Activated CD8-positive, alpha-beta T cell treated with anti-CD3 and anti-CD28 coated beads for 36 hours (primary cell): ENCODE data around the gene MAST4. TPM values are rescaled to one million over a fixed set of nuclear protein-coding genes. Genes with fewer than 3 reads are reported as not detected.

Experiments used
- ATAC-seq: fragments of 200-7000 bp; cut with Tn5 transposase; one replicate; pipeline ENCODE4 v1.10.0; 2021; ENCODE audit warnings: mild to moderate bottlenecking, moderate library complexity
- CTCF ChIA-PET: fragments of 350-600 bp; sonication (Branson Sonifier 250); formaldehyde crosslinking; loops from one replicate; lab custom pipeline; 2021; ENCODE audit warnings: antibody characterized with exemption; lab: Charles Lee
- POLR2A ChIA-PET: fragments of 350-600 bp; sonication (Branson Sonifier 250); formaldehyde crosslinking; loops from one replicate; lab custom pipeline; 2021; ENCODE audit warnings: antibody characterized with exemption; lab: Charles Lee
- DNase-seq: peaks from one replicate; pipeline ENCODE4 v3.0.0-alpha.2; 2020
- H3K27ac Mint-ChIP-seq: one replicate; pipeline ENCODE4 v1.8.0; 2021; ENCODE audit warnings: mild to moderate bottlenecking, mixed read lengths
- H3K27me3 Mint-ChIP-seq: one replicate; pipeline ENCODE4 v1.8.0; 2021; ENCODE audit warnings: mixed read lengths
- H3K36me3 Mint-ChIP-seq: one replicate; pipeline ENCODE4 v1.8.0; 2021; ENCODE audit warnings: low read depth, mixed read lengths
- H3K4me1 Mint-ChIP-seq: one replicate; pipeline ENCODE4 v1.8.0; 2021; ENCODE audit warnings: low read depth, mixed read lengths
- H3K4me3 Mint-ChIP-seq: one replicate; pipeline ENCODE4 v1.8.0; 2021; ENCODE audit warnings: mild to moderate bottlenecking, moderate library complexity, mixed read lengths
- H3K9me3 Mint-ChIP-seq: one replicate; pipeline ENCODE4 v1.8.0; 2021; ENCODE audit warnings: mixed read lengths
- intact Hi-C: fragments of 100-400 bp; cut with micrococcal nuclease; formaldehyde crosslinking; loops from one replicate; pipeline ENCODE4 v1.10.0; 2022
- total RNA-seq, 2 experiments: library from RNA; stranded (reverse); gene quantifications; one replicate each; pipeline ENCODE4 v1.2.3, GENCODE V29; 2021
- TF ChIP-seq, protein P1 (sequence below): fragments of 200-600 bp; IDR thresholded peaks from one replicate; pipeline ENCODE4 v1.8.0; 2022; ENCODE audit warnings: antibody characterized with exemption, mild to moderate bottlenecking

MAST4 gene
- total RNA-seq, 2 experiments from 2014 or later: 7.6 to 10.0 TPM

DNA sequence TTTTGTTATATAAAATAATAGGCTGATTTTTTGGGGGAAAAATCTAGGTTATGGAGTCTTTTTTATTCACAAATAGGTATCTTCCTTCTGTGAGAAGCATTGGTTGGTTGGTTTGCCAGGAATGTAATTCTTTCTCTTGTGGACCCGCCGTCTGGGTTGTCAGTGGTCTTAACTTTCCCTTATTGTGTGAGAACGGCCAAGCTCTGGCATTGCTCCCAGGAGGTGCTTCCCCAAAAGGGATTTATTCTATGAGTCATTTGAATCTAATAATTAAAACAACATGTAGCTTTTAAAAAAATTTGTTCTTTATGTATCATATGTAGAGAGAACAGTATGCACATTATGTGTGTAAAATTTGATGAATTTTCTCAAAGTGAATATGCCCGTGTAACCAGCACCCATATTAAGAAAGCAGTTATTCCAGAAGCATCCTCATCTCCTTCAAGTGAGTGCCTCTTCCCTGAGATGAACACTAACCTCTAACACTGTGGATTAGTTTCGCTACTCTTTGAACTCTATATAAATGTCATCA, 114.4 kb downstream of the MAST4 start:
- Mint-ChIP-seq H3K4me3 (no peak overlapping the region), H3K36me3 (no peaks in the 10 kb centered on the region), H3K9me3 (peaks cover 8% of the 10 kb centered on the region), H3K27ac (no peak overlapping the region), H3K27me3 (peaks cover 4% of the 10 kb centered on the region), H3K4me1 (no peaks in the 10 kb centered on the region)
- intact Hi-C loops: no loop called here
- ChIA-PET CTCF (no interaction called here), POLR2A (no interaction called here)
- ATAC-seq (no peak), DNase-seq (no peak)
- TF ChIP-seq, protein P1, sequence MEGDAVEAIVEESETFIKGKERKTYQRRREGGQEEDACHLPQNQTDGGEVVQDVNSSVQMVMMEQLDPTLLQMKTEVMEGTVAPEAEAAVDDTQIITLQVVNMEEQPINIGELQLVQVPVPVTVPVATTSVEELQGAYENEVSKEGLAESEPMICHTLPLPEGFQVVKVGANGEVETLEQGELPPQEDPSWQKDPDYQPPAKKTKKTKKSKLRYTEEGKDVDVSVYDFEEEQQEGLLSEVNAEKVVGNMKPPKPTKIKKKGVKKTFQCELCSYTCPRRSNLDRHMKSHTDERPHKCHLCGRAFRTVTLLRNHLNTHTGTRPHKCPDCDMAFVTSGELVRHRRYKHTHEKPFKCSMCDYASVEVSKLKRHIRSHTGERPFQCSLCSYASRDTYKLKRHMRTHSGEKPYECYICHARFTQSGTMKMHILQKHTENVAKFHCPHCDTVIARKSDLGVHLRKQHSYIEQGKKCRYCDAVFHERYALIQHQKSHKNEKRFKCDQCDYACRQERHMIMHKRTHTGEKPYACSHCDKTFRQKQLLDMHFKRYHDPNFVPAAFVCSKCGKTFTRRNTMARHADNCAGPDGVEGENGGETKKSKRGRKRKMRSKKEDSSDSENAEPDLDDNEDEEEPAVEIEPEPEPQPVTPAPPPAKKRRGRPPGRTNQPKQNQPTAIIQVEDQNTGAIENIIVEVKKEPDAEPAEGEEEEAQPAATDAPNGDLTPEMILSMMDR: no peak

DNA sequence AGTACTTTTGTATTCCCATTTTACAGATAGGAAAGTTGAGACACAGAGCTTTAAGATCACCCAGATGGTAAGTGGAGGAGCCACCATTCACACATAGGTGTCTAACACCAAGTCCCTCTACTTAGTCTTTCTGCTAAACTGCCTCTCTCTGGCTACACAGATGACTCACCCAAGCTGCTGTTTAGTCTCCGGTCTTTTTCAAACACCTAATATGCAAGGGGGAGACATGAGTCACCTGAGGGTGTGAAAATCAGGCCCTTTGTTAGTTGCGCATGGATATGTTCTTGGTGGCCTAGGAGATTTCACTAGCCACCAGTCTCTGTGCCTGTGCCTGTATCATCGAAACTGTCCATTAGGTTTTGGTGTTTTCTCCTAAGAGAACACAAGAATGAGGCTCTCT, 117.8 kb downstream of the MAST4 start:
- Mint-ChIP-seq H3K27ac (no peak overlapping the region), H3K27me3 (peaks cover 4% of the 10 kb centered on the region), H3K36me3 (no peaks in the 10 kb centered on the region), H3K4me1 (no peaks in the 10 kb centered on the region), H3K9me3 (peaks cover 8% of the 10 kb centered on the region), H3K4me3 (no peak overlapping the region)
- POLR2A ChIA-PET: no interaction called here
- TF ChIP-seq, protein P1: no peak
- peak; percentile 5 for DNase-seq
- CTCF ChIA-PET: interaction anchor here (0.8 kb wide), 1 partner anchor 408 kb away, joined by 3 read pairs; no protein-coding TSS in a partner anchor
- ATAC-seq: peak; percentile 58
- intact Hi-C loops: no loop called here

DNA sequence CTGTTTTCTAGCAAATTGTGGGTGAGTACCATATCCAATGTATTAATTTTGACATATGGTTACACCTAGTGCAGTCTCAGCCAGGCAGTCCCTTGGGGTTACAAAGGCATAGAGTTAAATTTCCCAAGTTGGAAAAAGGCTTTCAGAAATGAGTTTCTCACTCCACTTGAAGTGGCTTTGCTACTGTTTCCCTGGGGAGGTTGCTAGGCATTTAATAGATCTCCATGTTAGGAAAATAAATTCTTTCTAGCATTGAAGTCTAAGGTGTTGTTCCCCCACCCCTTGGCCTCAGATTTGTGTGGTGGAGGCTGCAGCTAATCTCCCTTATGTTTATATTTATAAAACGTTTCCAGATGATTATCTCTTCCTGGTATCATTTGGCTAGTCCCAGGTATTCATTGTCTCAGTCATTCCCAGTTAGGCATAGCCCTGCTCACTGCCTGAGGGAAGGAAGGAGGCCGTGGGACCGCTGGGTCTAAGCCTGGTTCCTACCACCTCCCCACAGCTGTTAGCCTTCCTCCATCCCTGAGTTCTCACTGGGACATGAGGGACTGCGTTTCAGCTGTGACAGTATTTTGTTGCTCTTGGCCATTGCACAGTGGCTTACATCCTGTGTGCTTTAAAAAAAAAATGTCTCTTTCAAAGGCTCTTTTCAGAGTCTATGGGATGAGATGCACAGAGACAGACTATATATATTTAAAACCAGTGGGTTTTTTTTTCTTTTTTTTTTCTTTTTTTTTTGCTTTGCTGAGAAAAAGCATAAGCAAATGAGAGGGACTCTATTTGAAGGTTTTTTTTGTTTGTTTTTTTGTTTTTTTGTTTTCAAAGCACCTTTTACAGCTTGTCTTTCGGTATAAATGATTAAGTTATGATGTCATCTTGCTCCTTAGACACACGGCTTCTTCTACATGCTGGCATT, 121.5 kb downstream of the MAST4 start:
- TF ChIP-seq, protein P1: no peak
- Mint-ChIP-seq H3K4me1 (no peaks in the 10 kb centered on the region), H3K9me3 (no peaks in the 10 kb centered on the region), H3K36me3 (no peaks in the 10 kb centered on the region), H3K4me3 (no peak overlapping the region), H3K27ac (no peak overlapping the region), H3K27me3 (peaks cover 4% of the 10 kb centered on the region)
- CTCF ChIA-PET: no interaction called here
- DNase-seq: no peak
- intact Hi-C loops: no loop called here
- POLR2A ChIA-PET: no interaction called here
- no peak for ATAC-seq

DNA sequence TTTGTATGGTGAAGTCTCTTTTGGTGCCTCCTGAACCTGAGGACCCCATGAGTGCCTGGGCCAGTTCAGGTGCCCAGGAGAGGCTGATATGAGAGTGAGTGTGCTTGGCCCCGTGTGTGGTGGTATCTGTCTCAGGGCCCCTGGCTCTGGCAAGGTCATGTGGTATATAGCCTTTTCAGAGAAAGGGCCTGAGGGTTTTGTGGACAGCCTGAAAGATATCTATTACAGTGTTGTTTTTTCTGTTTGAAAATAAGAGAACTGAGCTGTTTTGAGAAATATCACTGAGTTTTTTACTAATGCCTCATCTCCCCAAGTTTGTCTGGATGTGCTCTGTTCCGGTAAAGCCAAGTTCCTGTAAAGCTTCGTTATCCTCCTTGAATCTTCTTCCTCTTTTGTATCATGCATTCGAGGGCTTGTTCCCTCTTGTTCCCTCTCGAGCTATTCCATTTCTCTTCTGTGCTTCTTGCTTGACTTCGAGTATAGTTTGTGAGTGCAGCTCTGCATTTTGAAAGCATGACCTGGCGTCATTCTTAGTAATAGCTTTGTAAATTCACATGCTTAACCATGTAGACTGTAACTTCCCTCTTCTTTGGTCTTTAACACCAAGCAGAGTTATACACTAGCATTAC, 122.3 kb downstream of the MAST4 start:
- H3K9me3 Mint-ChIP-seq: no peaks in the 10 kb centered on the region
- POLR2A ChIA-PET: no interaction called here
- no peaks in the 10 kb centered on the region for H3K4me1 Mint-ChIP-seq
- TF ChIP-seq, protein P1: no peak
- intact Hi-C loops: no loop called here
- no peak overlapping the region for H3K27ac Mint-ChIP-seq
- H3K27me3 Mint-ChIP-seq: peaks cover 4% of the 10 kb centered on the region
- DNase-seq: no peak
- CTCF ChIA-PET: no interaction called here
- H3K36me3 Mint-ChIP-seq: no peaks in the 10 kb centered on the region
- no peak for ATAC-seq
- H3K4me3 Mint-ChIP-seq: no peak overlapping the region

DNA sequence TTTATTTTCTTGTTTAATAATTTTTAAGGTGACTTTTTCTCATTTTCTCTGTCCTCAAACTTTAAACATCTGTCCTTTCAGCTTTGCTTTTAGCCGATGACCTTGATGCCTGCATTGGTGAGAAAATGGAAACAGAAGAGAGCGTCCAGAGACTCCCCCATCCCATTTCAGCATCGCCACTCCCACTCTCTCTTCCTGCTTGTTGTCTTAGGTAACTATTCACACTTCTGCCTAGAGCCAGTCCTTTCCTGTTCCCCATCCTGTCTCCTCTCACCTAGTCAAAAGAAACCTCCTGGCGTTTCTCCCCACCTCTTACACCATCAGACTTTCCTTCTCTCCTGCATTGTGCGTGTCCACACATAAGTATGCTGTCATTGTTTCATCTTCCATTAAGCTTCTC, 124.6 kb downstream of the MAST4 start:
- DNase-seq: no peak
- intact Hi-C loops: no loop called here
- no peaks in the 10 kb centered on the region for H3K9me3 Mint-ChIP-seq
- H3K4me3 Mint-ChIP-seq: no peak overlapping the region
- no peaks in the 10 kb centered on the region for H3K4me1 Mint-ChIP-seq
- TF ChIP-seq, protein P1: no peak
- no peaks in the 10 kb centered on the region for H3K36me3 Mint-ChIP-seq
- H3K27ac Mint-ChIP-seq: no peak overlapping the region
- POLR2A ChIA-PET: no interaction called here
- CTCF ChIA-PET: no interaction called here
- ATAC-seq: no peak
- peaks cover 4% of the 10 kb centered on the region for H3K27me3 Mint-ChIP-seq
